RWPE2 (cell line): ENCODE measurements around the gene KRT222.

ENCODE experiments used
- ATAC-seq: fragments of 200-7000 bp; cut with Tn5 transposase; 3 replicates; pipeline ENCODE4 v1.9.1; 2021; ENCODE audit warnings: low read depth
- DNase-seq: peaks from one replicate; pipeline ENCODE4 v3.0.0-alpha.2; 2020; ENCODE audit warnings: low spot score
- H3K27ac ChIP-seq: fragments of 450-650 bp; 2 replicates; pipeline ENCODE4 v1.5.1; 2017; ENCODE audit warnings: mild to moderate bottlenecking; ENCODE audit not compliant: poor library complexity, severe bottlenecking
- H3K27me3 ChIP-seq: fragments of 250-450 bp; sonication (Bioruptor Pico); 2 replicates; pipeline ENCODE4 v1.5.1; 2021; ENCODE audit warnings: mild to moderate bottlenecking, moderate library complexity; ENCODE audit not compliant: insufficient read depth, poor library complexity, severe bottlenecking
- H3K36me3 ChIP-seq: fragments of 250-450 bp; sonication (Bioruptor Pico); 2 replicates; pipeline ENCODE4 v1.5.1; 2020; ENCODE audit warnings: low read depth, mild to moderate bottlenecking, moderate library complexity
- H3K4me1 ChIP-seq: fragments of 250-450 bp; sonication (Bioruptor Pico); 2 replicates; pipeline ENCODE4 v1.5.1; 2021; ENCODE audit warnings: mild to moderate bottlenecking, moderate library complexity; ENCODE audit not compliant: insufficient read depth, poor library complexity, severe bottlenecking
- H3K4me3 ChIP-seq: fragments of 250-450 bp; sonication (Bioruptor Pico); 2 replicates; pipeline ENCODE4 v1.5.1; 2021; ENCODE audit warnings: mild to moderate bottlenecking, moderate library complexity; ENCODE audit not compliant: severe bottlenecking
- H3K9me3 ChIP-seq: fragments of 250-450 bp; sonication (Bioruptor Pico); 2 replicates; pipeline ENCODE4 v1.5.1; 2021; ENCODE audit warnings: mild to moderate bottlenecking, moderate library complexity; ENCODE audit not compliant: severe bottlenecking
- TF ChIP-seq, protein P1 (sequence below): fragments of 450-650 bp; IDR thresholded peaks from one replicate; pipeline ENCODE4 v1.5.1; 2017; ENCODE audit warnings: mild to moderate bottlenecking, moderate library complexity; ENCODE audit not compliant: poor library complexity, severe bottlenecking

The KRT222 gene

GRCh38 chr17:40618754-40619625, 46.0 kb downstream of the KRT222 start:
- DNase-seq = no peak
- Histone ChIP-seq H3K9me3 (no peaks in the 10 kb centered on the region), H3K4me3 (no peak overlapping the region), H3K36me3 (no peaks in the 10 kb centered on the region), H3K27me3 (no peaks in the 10 kb centered on the region), H3K27ac (no peak overlapping the region), H3K4me1 (no peaks in the 10 kb centered on the region)
- ATAC-seq = no peak
- TF ChIP-seq, protein P1, sequence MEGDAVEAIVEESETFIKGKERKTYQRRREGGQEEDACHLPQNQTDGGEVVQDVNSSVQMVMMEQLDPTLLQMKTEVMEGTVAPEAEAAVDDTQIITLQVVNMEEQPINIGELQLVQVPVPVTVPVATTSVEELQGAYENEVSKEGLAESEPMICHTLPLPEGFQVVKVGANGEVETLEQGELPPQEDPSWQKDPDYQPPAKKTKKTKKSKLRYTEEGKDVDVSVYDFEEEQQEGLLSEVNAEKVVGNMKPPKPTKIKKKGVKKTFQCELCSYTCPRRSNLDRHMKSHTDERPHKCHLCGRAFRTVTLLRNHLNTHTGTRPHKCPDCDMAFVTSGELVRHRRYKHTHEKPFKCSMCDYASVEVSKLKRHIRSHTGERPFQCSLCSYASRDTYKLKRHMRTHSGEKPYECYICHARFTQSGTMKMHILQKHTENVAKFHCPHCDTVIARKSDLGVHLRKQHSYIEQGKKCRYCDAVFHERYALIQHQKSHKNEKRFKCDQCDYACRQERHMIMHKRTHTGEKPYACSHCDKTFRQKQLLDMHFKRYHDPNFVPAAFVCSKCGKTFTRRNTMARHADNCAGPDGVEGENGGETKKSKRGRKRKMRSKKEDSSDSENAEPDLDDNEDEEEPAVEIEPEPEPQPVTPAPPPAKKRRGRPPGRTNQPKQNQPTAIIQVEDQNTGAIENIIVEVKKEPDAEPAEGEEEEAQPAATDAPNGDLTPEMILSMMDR = no peak

DNA sequence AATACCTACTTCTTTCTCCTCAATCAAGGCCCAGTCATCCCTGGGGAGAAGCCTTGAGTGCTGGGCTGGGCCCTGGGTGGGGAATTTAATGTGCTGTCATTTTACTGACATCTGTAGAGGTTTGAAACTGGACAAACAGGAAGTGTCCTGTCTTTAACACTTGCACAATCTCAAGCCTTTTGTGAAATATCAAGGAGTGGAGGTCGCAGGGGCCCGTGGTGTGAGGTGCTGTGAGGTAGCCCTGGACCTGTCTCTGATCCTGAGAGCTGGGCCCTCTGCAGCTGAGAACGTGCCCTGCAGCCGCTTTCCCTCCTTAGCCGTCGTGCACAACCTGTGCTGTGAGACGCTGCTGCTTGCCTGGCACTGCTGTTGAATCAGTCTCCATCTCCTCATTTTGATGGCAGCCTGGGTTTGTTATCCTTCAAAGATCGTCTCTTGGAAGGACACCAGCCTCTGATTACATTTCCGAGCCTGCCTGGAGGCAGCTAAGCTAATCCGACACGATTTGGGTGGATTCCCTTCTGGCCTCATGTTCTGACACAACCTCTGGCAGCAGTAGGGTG, 47.2 kb downstream of the KRT222 start:
- ATAC-seq (no peak), DNase-seq (no peak)
- Histone ChIP-seq H3K27ac (no peak overlapping the region), H3K27me3 (no peaks in the 10 kb centered on the region), H3K9me3 (no peaks in the 10 kb centered on the region), H3K36me3 (no peaks in the 10 kb centered on the region), H3K4me1 (no peaks in the 10 kb centered on the region), H3K4me3 (no peak overlapping the region)
- TF ChIP-seq, protein P1 = no peak

DNA sequence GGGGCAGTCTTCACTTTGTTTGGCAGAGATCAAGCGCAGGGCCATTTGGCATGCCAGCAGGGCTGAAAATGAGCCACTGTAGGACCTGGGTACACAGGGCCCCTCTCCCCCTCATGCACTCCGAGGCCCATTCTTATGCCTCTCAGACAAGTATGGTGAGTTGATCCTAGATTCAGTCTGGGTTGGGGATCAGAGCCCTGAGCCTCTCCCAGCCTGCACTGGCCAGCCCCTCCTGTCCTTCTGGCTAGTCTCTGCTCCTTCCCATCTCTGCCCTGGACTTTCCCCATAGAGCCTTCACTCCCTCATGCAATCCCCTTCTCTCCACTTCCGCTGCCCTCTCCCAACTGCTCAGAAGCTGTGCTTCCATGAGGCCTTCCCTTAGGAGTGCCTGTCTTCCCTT, 48.4 kb downstream of the KRT222 start:
- TF ChIP-seq, protein P1 = no peak
- H3K4me1 ChIP-seq = no peaks in the 10 kb centered on the region
- H3K27me3 ChIP-seq = no peaks in the 10 kb centered on the region
- no peak overlapping the region for H3K4me3 ChIP-seq
- ATAC-seq (no peak), DNase-seq (no peak)
- no peaks in the 10 kb centered on the region for H3K36me3 ChIP-seq
- H3K9me3 ChIP-seq = no peaks in the 10 kb centered on the region
- no peak overlapping the region for H3K27ac ChIP-seq

GRCh38 chr17:40615841-40616476, 49.0 kb downstream of the KRT222 start:
- no peaks in the 10 kb centered on the region for H3K27me3 ChIP-seq
- ATAC-seq = no peak

More at GRCh38 chr17:40615841-40616476, 49.0 kb downstream of the KRT222 start:
- Histone ChIP-seq H3K9me3 (no peaks in the 10 kb centered on the region), H3K27ac (no peak overlapping the region), H3K36me3 (no peaks in the 10 kb centered on the region), H3K4me3 (no peak overlapping the region), H3K4me1 (no peaks in the 10 kb centered on the region)
- TF ChIP-seq, protein P1 = peak; percentile 9
- DNase-seq = no peak
